GM12874 (cell line): ENCODE results near the gene KCNJ5.

Experiments used
- TF ChIP-seq, protein P1 (sequence below): IDR thresholded peaks from 2 replicates; pipeline ENCODE4 v1.5.1; 2011; ENCODE audit warnings: low read depth, mild to moderate bottlenecking, control low read depth, low read length, moderate library complexity; ENCODE audit not compliant: insufficient read depth

The KCNJ5 gene

DNA sequence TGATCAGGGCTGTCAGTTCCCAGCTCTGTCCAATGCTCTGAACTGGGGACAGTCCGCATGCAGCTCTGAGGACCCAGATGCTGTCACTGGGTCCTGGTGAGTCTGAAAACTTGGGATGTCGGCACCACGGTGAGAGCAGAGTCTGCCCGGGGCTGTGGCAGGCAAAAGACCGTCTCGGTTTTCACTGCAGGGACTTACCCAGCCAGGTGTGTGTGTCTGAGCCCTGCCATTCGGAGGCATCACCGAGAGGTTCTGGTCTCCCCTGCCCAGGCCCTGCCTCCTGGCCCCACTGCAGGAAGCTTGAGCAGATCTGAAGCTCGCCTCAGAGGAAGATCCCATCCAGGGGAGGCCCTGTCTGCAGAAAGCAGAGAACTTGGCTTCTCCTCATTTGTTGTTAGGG, 46.3 kb downstream of the KCNJ5 start:
- TF ChIP-seq, protein P1, sequence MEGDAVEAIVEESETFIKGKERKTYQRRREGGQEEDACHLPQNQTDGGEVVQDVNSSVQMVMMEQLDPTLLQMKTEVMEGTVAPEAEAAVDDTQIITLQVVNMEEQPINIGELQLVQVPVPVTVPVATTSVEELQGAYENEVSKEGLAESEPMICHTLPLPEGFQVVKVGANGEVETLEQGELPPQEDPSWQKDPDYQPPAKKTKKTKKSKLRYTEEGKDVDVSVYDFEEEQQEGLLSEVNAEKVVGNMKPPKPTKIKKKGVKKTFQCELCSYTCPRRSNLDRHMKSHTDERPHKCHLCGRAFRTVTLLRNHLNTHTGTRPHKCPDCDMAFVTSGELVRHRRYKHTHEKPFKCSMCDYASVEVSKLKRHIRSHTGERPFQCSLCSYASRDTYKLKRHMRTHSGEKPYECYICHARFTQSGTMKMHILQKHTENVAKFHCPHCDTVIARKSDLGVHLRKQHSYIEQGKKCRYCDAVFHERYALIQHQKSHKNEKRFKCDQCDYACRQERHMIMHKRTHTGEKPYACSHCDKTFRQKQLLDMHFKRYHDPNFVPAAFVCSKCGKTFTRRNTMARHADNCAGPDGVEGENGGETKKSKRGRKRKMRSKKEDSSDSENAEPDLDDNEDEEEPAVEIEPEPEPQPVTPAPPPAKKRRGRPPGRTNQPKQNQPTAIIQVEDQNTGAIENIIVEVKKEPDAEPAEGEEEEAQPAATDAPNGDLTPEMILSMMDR: no peak

DNA sequence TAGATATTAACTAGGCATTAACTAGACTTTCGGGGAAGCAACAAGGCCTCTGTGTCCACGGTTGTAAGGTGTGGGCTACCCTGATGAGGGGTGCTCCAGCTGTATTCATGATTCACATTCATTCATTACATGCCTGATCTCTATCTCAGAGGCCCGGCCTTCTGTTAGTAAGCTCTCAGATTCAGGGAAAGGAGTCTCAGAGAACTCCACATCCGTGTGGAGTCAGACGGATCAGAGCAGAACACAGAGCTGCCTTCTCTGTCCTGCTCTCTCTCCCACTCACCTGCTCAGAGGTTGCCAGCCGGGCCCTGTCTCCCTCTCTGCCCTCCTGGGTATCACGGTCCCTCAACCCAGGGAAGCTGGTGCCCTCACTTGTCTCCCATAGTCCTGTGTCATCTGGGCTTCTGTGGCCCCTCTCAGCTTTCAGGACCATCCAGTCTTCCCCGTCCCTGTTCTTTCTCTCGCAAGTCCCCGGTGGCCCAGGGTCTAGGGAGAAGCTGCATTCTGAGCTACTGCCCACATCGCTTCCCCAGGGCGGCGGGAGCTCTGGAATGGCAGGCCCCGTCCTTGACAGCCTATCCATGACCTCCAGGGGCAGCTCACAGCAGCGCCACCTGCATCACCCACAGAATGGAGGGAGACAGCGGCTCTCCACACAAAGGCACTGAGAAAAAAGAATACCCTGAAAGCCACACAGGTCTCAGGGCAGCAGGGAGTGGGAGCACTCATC, 47.2 kb downstream of the KCNJ5 start:
- TF ChIP-seq, protein P1: no peak

DNA sequence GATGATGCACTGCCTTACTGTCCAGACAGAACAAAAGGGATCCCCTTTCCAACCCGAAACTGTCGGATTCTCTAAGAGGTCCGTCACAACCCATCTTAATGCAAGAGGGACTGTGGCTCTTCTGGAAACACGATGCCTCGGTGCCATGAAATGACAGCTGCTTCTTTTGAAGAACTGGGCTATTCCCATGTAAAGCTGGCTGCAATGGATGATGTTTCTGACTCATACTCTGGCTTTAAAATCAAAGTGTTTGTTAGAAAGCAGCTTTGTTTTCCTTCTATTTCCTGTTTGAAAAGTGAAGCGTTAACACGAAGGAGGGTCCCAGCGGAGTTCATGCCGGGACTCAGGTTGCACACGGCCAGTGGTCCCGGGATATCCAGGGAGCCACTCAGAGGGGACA, 48.4 kb downstream of the KCNJ5 start:
- TF ChIP-seq, protein P1: no peak

DNA sequence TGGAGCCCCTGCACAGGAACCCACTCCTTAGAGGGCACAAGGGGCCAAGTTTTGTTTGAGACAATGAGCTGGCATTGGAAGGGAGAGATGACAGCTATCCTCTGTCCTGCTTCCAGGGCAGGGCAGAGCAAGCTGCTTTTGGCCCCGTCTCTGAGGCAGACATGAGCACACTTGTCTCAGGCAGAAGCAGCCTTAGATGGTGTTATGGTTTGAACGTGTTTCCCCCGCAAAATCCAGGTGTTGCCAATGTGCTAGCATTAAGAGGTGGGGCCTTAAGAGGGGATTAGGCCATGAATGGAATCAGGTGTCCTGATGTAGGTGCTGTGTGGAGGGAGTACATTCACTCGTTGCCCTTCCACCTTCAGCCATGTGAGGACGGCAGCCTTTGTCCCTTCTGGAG, 49.0 kb downstream of the KCNJ5 start:
- TF ChIP-seq, protein P1: no peak

DNA sequence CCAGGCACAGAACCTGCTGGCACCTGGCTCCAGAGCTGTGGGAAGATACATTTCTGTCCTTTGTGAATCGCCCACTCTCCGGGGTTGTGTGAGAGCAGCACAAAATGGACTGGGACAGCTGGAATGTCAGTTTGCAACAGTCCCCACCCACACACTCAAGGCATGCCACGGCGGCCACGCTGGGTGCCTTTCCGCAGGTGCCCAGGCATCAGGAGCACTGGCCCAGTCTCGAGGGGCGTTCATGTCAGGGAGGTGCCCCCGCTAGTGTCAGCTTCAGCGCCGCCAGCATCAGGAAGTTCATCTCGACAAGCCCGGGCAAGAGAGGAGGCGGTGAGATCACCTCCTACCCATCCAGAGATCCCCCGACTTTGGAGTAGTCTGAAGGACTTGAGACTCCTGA, 49.4 kb downstream of the KCNJ5 start:
- TF ChIP-seq, protein P1: no peak

DNA sequence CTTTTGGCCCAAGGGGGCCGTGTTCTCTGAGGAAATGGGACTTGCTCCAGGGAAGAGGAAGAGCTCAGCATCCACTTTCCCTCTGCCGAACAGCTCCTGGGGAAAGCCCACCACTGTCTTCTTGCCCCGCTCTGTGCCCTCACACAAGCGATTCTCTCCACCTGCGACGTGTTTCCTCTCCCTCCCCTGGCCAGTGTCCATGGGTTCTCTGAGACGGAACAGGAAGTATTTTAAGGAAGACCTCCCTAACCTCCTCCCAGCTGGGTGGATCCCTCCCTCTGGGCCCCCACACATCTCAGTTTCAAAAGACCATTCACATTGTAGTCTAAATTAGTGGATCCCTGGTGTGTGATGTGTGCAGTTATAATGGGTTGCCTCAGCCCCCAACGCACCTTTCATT, 50.0 kb downstream of the KCNJ5 start:
- TF ChIP-seq, protein P1: no peak

DNA sequence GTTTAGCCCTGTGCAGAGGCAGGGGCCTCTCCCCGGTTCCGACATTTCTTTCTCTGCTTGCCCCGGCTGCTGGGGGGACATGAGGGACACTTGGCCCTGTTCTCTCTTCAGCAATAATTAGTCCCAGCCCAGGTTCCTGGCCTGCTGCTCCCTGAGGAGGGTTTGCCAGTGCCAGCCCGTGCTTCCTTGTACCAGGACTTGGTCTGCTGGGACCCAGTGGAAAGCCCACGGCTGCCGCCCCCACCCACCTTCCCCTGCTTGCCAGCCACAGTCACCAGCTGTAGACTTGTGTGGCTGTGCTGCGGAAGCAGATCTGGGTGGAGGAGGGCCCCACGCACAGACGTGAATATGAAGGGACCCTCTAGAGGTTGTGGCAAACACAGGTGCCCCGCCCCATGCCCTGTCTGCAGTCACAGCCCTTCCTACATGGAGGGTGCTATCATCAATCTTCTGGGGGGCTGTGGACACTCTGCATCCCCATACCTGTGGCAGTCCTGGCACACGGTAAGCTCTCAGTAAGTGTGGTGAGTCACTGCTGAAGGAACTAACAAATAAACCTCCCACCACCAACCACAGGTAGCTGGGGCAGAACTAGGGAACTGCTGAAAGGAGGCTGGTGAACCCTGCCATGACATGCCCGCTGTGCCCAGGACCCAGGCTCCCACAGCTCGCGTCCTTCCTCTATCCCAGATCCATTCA, 50.6 kb downstream of the KCNJ5 start:
- TF ChIP-seq, protein P1: no peak
